Transverse colon (tissue), 4 donors: ENCODE results near the gene PRM1. TPM values are rescaled to one million over a fixed set of nuclear protein-coding genes. Genes with fewer than 3 reads are reported as not detected.

Source experiments
- DNase-seq: peaks from one replicate; pipeline ENCODE4 v3.0.0-alpha.2; 2019
- H3K27ac ChIP-seq, 4 donors: fragments of 200-600 bp; sonication (generic); 2 replicates each; pipeline ENCODE4 v1.5.1; 2016 to 2018; ENCODE audit warnings: inconsistent platforms in 4 of 4
- H3K27me3 ChIP-seq: fragments of 200-600 bp; sonication (generic); 2 replicates; pipeline ENCODE4 v1.5.1; 2017; ENCODE audit warnings: inconsistent platforms
- H3K36me3 ChIP-seq, 4 donors: fragments of 200-600 bp; sonication (generic); 2 replicates each; pipeline ENCODE4 v1.5.1; 2017 to 2019; ENCODE audit warnings: inconsistent platforms in 4 of 4
- H3K4me1 ChIP-seq, 4 donors: fragments of 200-600 bp; sonication (generic); 2 replicates each; pipeline ENCODE4 v1.5.1; 2017 to 2020; ENCODE audit warnings: inconsistent platforms in 4 of 4
- H3K4me3 ChIP-seq, 4 donors: fragments of 200-600 bp; sonication (generic); 1 replicate in 1 of 4; 2 replicates in 3 of 4; pipeline versions ENCODE4 v1.5.1 to v1.6.1; 2017 to 2019; ENCODE audit warnings: inconsistent platforms in 4 of 4
- H3K9me3 ChIP-seq, 2 donors: fragments of 200-600 bp; sonication (generic); 2 replicates each; pipeline ENCODE4 v1.5.1; 2017 to 2019; ENCODE audit warnings: inconsistent platforms in 2 of 2
- CTCF ChIP-seq, 5 experiments: fragments of 200-600 bp in 3 of 5; fragments of 450-650 bp in 2 of 5; sonication (generic) in 3 of 5; IDR thresholded peaks; 1 replicate in 2 of 5; 2 replicates in 3 of 5; pipeline ENCODE4 v1.5.1; 2016 to 2017; ENCODE audit warnings: antibody characterized with exemption in 5 of 5, inconsistent platforms in 3 of 5, mild to moderate bottlenecking in 2 of 5, moderate library complexity in 1 of 5
- EP300 ChIP-seq: sonication (generic); formaldehyde crosslinking; IDR thresholded peaks from one replicate; pipeline ENCODE4 v1.6.1; 2017; ENCODE audit warnings: antibody characterized with exemption, low read depth
- POLR2A ChIP-seq: fragments of 450-650 bp; IDR thresholded peaks from one replicate; pipeline ENCODE4 v1.6.1; 2016; ENCODE audit warnings: antibody characterized with exemption, mild to moderate bottlenecking, moderate library complexity
- POLR2AphosphoS5 ChIP-seq, 3 donors: sonication (generic); formaldehyde crosslinking; IDR thresholded peaks; one replicate each; pipeline ENCODE4 v1.6.1; 2016; ENCODE audit warnings: antibody characterized with exemption in 3 of 3
- WGBS, 2 donors: methylation state at CpG; one replicate each; pipeline ENCODE4 v1.1.5; 2018; ENCODE audit warnings: low coverage in 1 of 2; 5-methylcytosine and 5-hydroxymethylcytosine counted together
- in situ Hi-C, 4 donors: fragments of 200-750 bp; cut with MboI; loops; one replicate each; pipeline versions ENCODE4 v1.15.0 to v1.15.1; 2017; ENCODE audit warnings: low sequenced_read_pairs in 3 of 4, low pct_ligation_motif_present in 1 of 4, low pct_unique_long_range_greater_than_20kb in 1 of 4
- intact Hi-C: fragments of 100-400 bp; cut with DNase I; formaldehyde crosslinking; loops from one replicate; pipeline ENCODE4 v1.15.1; 2023; ENCODE audit warnings: low total_unique reads
- total RNA-seq, 4 donors: library from RNA; depleted of rRNA; stranded (reverse); fragments of >200 nt; gene quantifications; one replicate each; pipeline ENCODE4 v1.1.0, GENCODE V29; 2016

The PRM1 gene
- total RNA-seq, 4 donors from 2014 or later = not detected

- Histone ChIP-seq H3K9me3 (no peaks in the 10 kb centered on the region), H3K36me3 (no peaks in the 10 kb centered on the region), H3K27me3 (no peaks in the 10 kb centered on the region), H3K27ac (peak overlapping the region; percentile 47 to 68 (median 58)), H3K4me3 (peak overlapping the region in 1 of 4 donors; percentile 12), H3K4me1 (peaks cover 20 to 52% (median 42%) of the 10 kb centered on the region in 4 donors)
- intact Hi-C loops (loop anchor here (10.0 kb wide), 3 partner anchors 96 to 184 kb away; no protein-coding TSS in a partner anchor), in situ Hi-C loops (loop anchor here (5.0 to 25.0 kb wide), 3 partner anchors 103 to 294 kb away; no protein-coding TSS in a partner anchor)
- WGBS, 2 donors = 29% methylated on average over 15 of the region's 15 CpGs; no CpG with 5 or more reads in 1 of the 2 donors
- TF ChIP-seq POLR2AphosphoS5 (IDR thresholded peaks at IDR 0.05) (peak in 1 of 3 donors; percentile 25), POLR2A (no peak)
- DNase-seq = peak; percentile 54
These were observed 22.3 kb downstream of the PRM1 start for GRCh38 chr16:11258553-11259492.

GRCh38 chr16:11257131-11257938 is 23.8 kb downstream of the PRM1 start:
- 26% methylated on average over 21 of the region's 21 CpGs; no CpG with 5 or more reads in 1 of the 2 donors for WGBS, 2 donors
- no peaks in the 10 kb centered on the region for H3K27me3 ChIP-seq
- intact Hi-C loops = loop anchor here (10.0 kb wide), 3 partner anchors 97 to 183 kb away; no protein-coding TSS in a partner anchor
- peak; percentile 86 for DNase-seq
- H3K36me3 ChIP-seq = no peaks in the 10 kb centered on the region
- peak overlapping the region; percentile 96 to 99 (median 98) for H3K27ac ChIP-seq
- no peaks in the 10 kb centered on the region for H3K9me3 ChIP-seq
- TF ChIP-seq CTCF (IDR thresholded peaks at IDR 0.05) = peak; percentile 57 to 74 (median 68)
- no peak for TF ChIP-seq POLR2AphosphoS5 (IDR thresholded peaks at IDR 0.05)
- no peak for TF ChIP-seq POLR2A
- TF ChIP-seq EP300 = no peak
- H3K4me3 ChIP-seq = peak overlapping the region in 3 of 4 donors; percentile 78 to 96 (median 84)
- in situ Hi-C loops = loop anchor here (5.0 to 25.0 kb wide), 3 partner anchors 105 to 293 kb away; no protein-coding TSS in a partner anchor
- H3K4me1 ChIP-seq = peaks cover 16 to 46% (median 35%) of the 10 kb centered on the region in 4 donors

GRCh38 chr16:11256661-11257130 is 24.4 kb downstream of the PRM1 start:
- intact Hi-C loops = loop anchor here (10.0 kb wide), 3 partner anchors 98 to 182 kb away; no protein-coding TSS in a partner anchor
- peak overlapping the region; percentile 74 to 96 (median 81) for H3K4me3 ChIP-seq
- WGBS, 2 donors = 2% methylated on average over 25 of the region's 32 CpGs; no CpG with 5 or more reads in 1 of the 2 donors

More at GRCh38 chr16:11256661-11257130, 24.4 kb downstream of the PRM1 start:
- Histone ChIP-seq H3K36me3 (no peaks in the 10 kb centered on the region), H3K27me3 (no peaks in the 10 kb centered on the region), H3K4me1 (peaks cover 16 to 44% (median 35%) of the 10 kb centered on the region in 4 donors), H3K9me3 (no peaks in the 10 kb centered on the region), H3K27ac (peak overlapping the region; percentile 96 to 99 (median 98))
- in situ Hi-C loops = loop anchor here (5.0 to 25.0 kb wide), 3 partner anchors 106 to 292 kb away; no protein-coding TSS in a partner anchor
- DNase-seq = peak; percentile 70
- no peak for TF ChIP-seq POLR2A
- TF ChIP-seq EP300 = no peak
- TF ChIP-seq CTCF (IDR thresholded peaks at IDR 0.05) = no peak
- no peak for TF ChIP-seq POLR2AphosphoS5 (IDR thresholded peaks at IDR 0.05)
